Trophoblast cell (in vitro differentiated cells and primary cell): ENCODE measurements around the gene GPR173.

Source experiments
- DNase-seq, 2 donors: peaks; one replicate each; pipeline ENCODE4 v3.0.0-alpha.2; 2016
- H2AFZ ChIP-seq: 2 replicates; pipeline ENCODE4 v1.6.1; 2013; ENCODE audit warnings: low read length, moderate library complexity, mild to moderate bottlenecking; ENCODE audit not compliant: insufficient read depth, poor library complexity
- H2AK5ac ChIP-seq: 2 replicates; pipeline ENCODE4 v1.6.1; 2013; ENCODE audit warnings: mild to moderate bottlenecking, low read length
- H2BK120ac ChIP-seq: 2 replicates; pipeline ENCODE4 v1.6.1; 2013; ENCODE audit warnings: low read length, mild to moderate bottlenecking, moderate library complexity; ENCODE audit not compliant: insufficient read depth, poor library complexity
- H2BK12ac ChIP-seq: 2 replicates; pipeline ENCODE4 v1.6.1; 2013; ENCODE audit warnings: mild to moderate bottlenecking, low read length, moderate library complexity
- H2BK5ac ChIP-seq: 2 replicates; pipeline ENCODE4 v1.6.1; 2013; ENCODE audit warnings: low read length, low read depth, moderate library complexity, mild to moderate bottlenecking; ENCODE audit not compliant: poor library complexity
- H3K14ac ChIP-seq: 2 replicates; pipeline ENCODE4 v1.6.1; 2013; ENCODE audit warnings: mild to moderate bottlenecking, low read length
- H3K18ac ChIP-seq: 2 replicates; pipeline ENCODE4 v1.6.1; 2013; ENCODE audit warnings: mild to moderate bottlenecking, low read length
- H3K23ac ChIP-seq: 2 replicates; pipeline ENCODE4 v1.6.1; 2013; ENCODE audit warnings: low read length
- H3K27ac ChIP-seq: 2 replicates; pipeline ENCODE4 v1.5.1; 2013; ENCODE audit warnings: low read depth, mild to moderate bottlenecking, inconsistent platforms, low read length, moderate library complexity
- H3K27me3 ChIP-seq: 2 replicates; pipeline ENCODE4 v1.6.1; 2013; ENCODE audit warnings: inconsistent platforms, mild to moderate bottlenecking, low read length, moderate library complexity; ENCODE audit not compliant: insufficient read depth
- H3K36me3 ChIP-seq, 2 experiments: 1 replicate in 1 of 2; 2 replicates in 1 of 2; pipeline ENCODE4 v1.6.1; 2013; ENCODE audit warnings: low read length in 2 of 2, mild to moderate bottlenecking in 2 of 2, moderate library complexity in 1 of 2; ENCODE audit not compliant: insufficient read depth in 2 of 2, control insufficient read depth in 1 of 2
- H3K4ac ChIP-seq: 2 replicates; pipeline ENCODE4 v1.6.1; 2013; ENCODE audit warnings: low read depth, mild to moderate bottlenecking, low read length, moderate library complexity
- H3K4me1 ChIP-seq, 2 experiments: 1 replicate in 1 of 2; 2 replicates in 1 of 2; pipeline ENCODE4 v1.6.1; 2013; ENCODE audit warnings: low read length in 2 of 2, mild to moderate bottlenecking in 2 of 2, moderate library complexity in 1 of 2; ENCODE audit not compliant: insufficient read depth in 2 of 2, control insufficient read depth in 1 of 2
- H3K4me2 ChIP-seq: 2 replicates; pipeline ENCODE4 v1.6.1; 2013; ENCODE audit warnings: inconsistent platforms, mild to moderate bottlenecking, low read length, moderate library complexity
- H3K4me3 ChIP-seq: 2 replicates; pipeline ENCODE4 v1.5.1; 2013; ENCODE audit warnings: mild to moderate bottlenecking, low read depth, low read length, inconsistent platforms
- H3K79me1 ChIP-seq: one replicate; pipeline ENCODE4 v1.6.1; 2013; ENCODE audit warnings: low read length
- H3K79me2 ChIP-seq: 2 replicates; pipeline ENCODE4 v1.6.1; 2013; ENCODE audit warnings: low read length, mild to moderate bottlenecking; ENCODE audit not compliant: control insufficient read depth, insufficient read depth, poor library complexity
- H3K9ac ChIP-seq: 2 replicates; pipeline ENCODE4 v1.6.1; 2013; ENCODE audit warnings: mild to moderate bottlenecking, low read length
- H3K9me3 ChIP-seq: 2 replicates; pipeline ENCODE4 v1.6.1; 2013; ENCODE audit warnings: low read depth, mild to moderate bottlenecking, control low read depth, inconsistent platforms, low read length; ENCODE audit not compliant: insufficient read depth
- H4K12ac ChIP-seq: 2 replicates; pipeline ENCODE4 v1.6.1; 2013; ENCODE audit warnings: low read depth, mild to moderate bottlenecking, low read length, moderate library complexity
- H4K8ac ChIP-seq: 2 replicates; pipeline ENCODE4 v1.6.1; 2013; ENCODE audit warnings: low read depth, mild to moderate bottlenecking, low read length, moderate library complexity
- H4K91ac ChIP-seq: one replicate; pipeline ENCODE4 v1.6.1; 2013; ENCODE audit warnings: low read depth, mild to moderate bottlenecking, low read length, moderate library complexity
- WGBS: extraction: QIAGEN DNeasy Blood & Tissue Kit; methylation state at CpG from one replicate; pipeline ENCODE4 v1.1.7; 2013; ENCODE audit warnings: missing lambda C conversion rate; ENCODE audit not compliant: insufficient read length, insufficient coverage; ENCODE audit errors: extremely low coverage; 5-methylcytosine and 5-hydroxymethylcytosine counted together

GPR173 gene

DNA sequence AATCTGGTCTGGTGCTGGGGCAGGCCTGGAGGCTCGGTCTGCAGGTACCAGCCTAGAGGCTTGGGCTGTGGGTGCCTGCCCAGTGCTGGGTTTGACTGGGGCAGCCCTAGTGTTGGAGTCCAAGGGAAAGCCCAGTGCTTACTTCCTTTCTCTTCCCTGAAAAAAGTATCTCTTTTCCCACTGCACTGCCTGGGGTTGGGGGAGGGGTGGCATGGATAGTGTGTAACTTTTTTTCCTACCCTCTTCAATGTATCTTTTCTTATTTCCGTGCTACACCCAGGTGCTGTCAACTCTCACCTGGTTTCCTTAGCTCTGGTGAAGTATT lies 66.9 kb downstream of the GPR173 start:
- no peak overlapping the region for H3K27ac ChIP-seq
- no peak overlapping the region for H4K91ac ChIP-seq
- WGBS, result no CpG with 5 or more reads among the region's 2 CpGs
- no peak overlapping the region for H3K4ac ChIP-seq
- no peak overlapping the region for H3K4me2 ChIP-seq
- no peak overlapping the region for H3K23ac ChIP-seq
- no peak for DNase-seq
- no peak overlapping the region for H3K18ac ChIP-seq
- H4K12ac ChIP-seq, result no peak overlapping the region
- no peak overlapping the region for H3K4me3 ChIP-seq
- no peaks in the 10 kb centered on the region for H3K79me2 ChIP-seq
- H2AK5ac ChIP-seq, result no peak overlapping the region
- no peak overlapping the region for H2BK5ac ChIP-seq
- no peaks in the 10 kb centered on the region for H3K9me3 ChIP-seq
- peaks cover 0 to 5% of the 10 kb centered on the region in 2 experiments for H3K4me1 ChIP-seq
- no peaks in the 10 kb centered on the region for H3K79me1 ChIP-seq
- H2BK120ac ChIP-seq, result no peak overlapping the region
- H4K8ac ChIP-seq, result no peak overlapping the region
- H2AFZ ChIP-seq, result no peak overlapping the region
- no peak overlapping the region for H3K14ac ChIP-seq
- H3K27me3 ChIP-seq, result no peaks in the 10 kb centered on the region
- no peaks in the 10 kb centered on the region for H3K36me3 ChIP-seq
- H3K9ac ChIP-seq, result no peak overlapping the region
- no peak overlapping the region for H2BK12ac ChIP-seq

DNA sequence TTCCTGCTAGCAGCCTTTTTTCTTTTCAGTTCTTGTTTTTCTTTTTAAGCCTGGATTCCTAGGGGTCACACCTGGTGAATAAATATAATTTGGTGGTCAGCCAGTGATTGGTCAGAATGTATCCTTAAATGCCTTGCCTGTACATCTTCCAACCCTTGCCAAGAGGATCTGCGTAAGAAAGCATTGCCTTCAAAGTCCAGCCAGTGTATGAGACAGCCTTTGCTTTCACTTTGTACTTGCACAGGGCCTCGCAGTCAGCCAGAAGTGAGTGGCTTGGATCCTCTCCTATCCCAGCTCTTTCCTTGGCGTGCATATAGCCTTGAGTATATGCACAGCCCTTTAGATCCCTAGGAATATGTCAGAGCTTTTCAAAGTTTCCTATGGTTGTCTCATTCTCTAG lies 67.5 kb downstream of the GPR173 start:
- Histone ChIP-seq H3K9me3 (no peaks in the 10 kb centered on the region), H3K4me1 (peaks cover 0 to 5% of the 10 kb centered on the region in 2 experiments), H4K91ac (no peak overlapping the region), H3K4me2 (no peak overlapping the region), H3K79me1 (no peaks in the 10 kb centered on the region), H2BK120ac (no peak overlapping the region), H3K27me3 (no peaks in the 10 kb centered on the region), H2AK5ac (no peak overlapping the region), H2BK12ac (no peak overlapping the region), H3K4me3 (no peak overlapping the region), H4K12ac (no peak overlapping the region), H2AFZ (no peak overlapping the region), H3K36me3 (no peaks in the 10 kb centered on the region), H3K18ac (no peak overlapping the region), H3K23ac (no peak overlapping the region), H3K9ac (no peak overlapping the region), H3K79me2 (no peaks in the 10 kb centered on the region), H2BK5ac (no peak overlapping the region), H3K27ac (no peak overlapping the region), H4K8ac (no peak overlapping the region), H3K14ac (no peak overlapping the region), H3K4ac (no peak overlapping the region)
- no peak for DNase-seq
- WGBS, result no CpG with 5 or more reads among the region's 3 CpGs

DNA sequence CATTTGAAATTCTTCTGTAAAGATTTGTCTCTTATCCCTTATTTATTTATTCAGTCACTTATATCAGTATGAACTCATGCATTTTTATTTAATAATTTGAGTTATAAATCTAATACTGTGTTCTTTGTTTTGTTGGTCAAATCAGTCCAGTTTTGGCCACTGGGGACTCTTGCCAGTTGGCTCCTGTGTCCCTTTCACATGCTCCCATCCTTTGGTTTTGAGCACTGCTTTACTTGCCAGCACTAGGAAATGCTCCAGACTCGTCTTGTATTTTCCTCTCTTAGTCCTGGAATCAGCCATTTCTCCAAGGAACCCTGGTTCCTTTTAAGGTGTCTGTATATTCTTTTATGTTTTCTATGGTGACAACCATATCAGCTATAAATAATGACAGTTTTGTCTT lies 73.4 kb downstream of the GPR173 start:
- no CpG with 5 or more reads among the region's 1 CpG for WGBS
- DNase-seq, result no peak

DNA sequence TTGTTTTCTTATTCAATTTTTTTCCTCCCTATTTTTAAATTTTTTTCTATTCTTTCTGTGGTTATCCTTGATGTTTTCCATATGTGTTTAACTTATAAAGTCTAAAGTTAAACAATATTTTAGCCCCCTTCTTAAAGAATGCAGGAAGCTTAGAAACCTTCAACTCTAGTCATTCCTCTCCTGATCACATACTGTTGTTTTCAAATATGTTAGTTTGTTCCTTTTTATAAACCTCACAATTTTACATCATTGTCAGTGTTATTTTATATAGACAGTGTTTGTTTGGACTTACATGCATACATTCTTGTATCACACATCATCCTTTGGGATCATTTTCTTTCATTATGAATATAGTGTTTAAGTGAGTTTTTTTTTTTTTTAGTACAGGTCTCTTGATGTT lies 76.9 kb downstream of the GPR173 start:
- Histone ChIP-seq H3K79me2 (no peaks in the 10 kb centered on the region), H3K14ac (no peak overlapping the region), H3K79me1 (no peaks in the 10 kb centered on the region), H3K4me1 (no peaks in the 10 kb centered on the region), H4K91ac (no peak overlapping the region), H2AK5ac (no peak overlapping the region), H3K9ac (no peak overlapping the region), H3K4ac (no peak overlapping the region), H3K27me3 (no peaks in the 10 kb centered on the region), H2BK12ac (no peak overlapping the region), H3K4me3 (no peak overlapping the region), H3K27ac (no peak overlapping the region), H3K4me2 (no peak overlapping the region), H3K18ac (no peak overlapping the region), H3K9me3 (no peaks in the 10 kb centered on the region), H2AFZ (no peak overlapping the region), H2BK120ac (no peak overlapping the region), H2BK5ac (no peak overlapping the region), H4K8ac (no peak overlapping the region), H3K23ac (no peak overlapping the region), H4K12ac (no peak overlapping the region), H3K36me3 (no peaks in the 10 kb centered on the region)
- no peak for DNase-seq

More for the DNA sequence above, 73.4 kb downstream of the GPR173 start:
- H3K9me3 ChIP-seq, result no peaks in the 10 kb centered on the region
- H3K79me2 ChIP-seq, result no peaks in the 10 kb centered on the region
- no peak overlapping the region for H2AK5ac ChIP-seq
- no peak overlapping the region for H2BK12ac ChIP-seq
- no peak overlapping the region for H3K4ac ChIP-seq
- no peak overlapping the region for H3K14ac ChIP-seq
- H3K79me1 ChIP-seq, result no peaks in the 10 kb centered on the region
- no peak overlapping the region for H2BK5ac ChIP-seq
- no peaks in the 10 kb centered on the region for H3K27me3 ChIP-seq
- H4K91ac ChIP-seq, result no peak overlapping the region
- H2BK120ac ChIP-seq, result no peak overlapping the region
- H4K12ac ChIP-seq, result no peak overlapping the region
- H3K27ac ChIP-seq, result no peak overlapping the region
- H3K9ac ChIP-seq, result no peak overlapping the region
- no peaks in the 10 kb centered on the region for H3K4me1 ChIP-seq
- no peak overlapping the region for H3K18ac ChIP-seq
- H4K8ac ChIP-seq, result no peak overlapping the region
- H2AFZ ChIP-seq, result no peak overlapping the region
- no peaks in the 10 kb centered on the region for H3K36me3 ChIP-seq
- H3K4me3 ChIP-seq, result no peak overlapping the region
- H3K23ac ChIP-seq, result no peak overlapping the region
- H3K4me2 ChIP-seq, result no peak overlapping the region

DNA sequence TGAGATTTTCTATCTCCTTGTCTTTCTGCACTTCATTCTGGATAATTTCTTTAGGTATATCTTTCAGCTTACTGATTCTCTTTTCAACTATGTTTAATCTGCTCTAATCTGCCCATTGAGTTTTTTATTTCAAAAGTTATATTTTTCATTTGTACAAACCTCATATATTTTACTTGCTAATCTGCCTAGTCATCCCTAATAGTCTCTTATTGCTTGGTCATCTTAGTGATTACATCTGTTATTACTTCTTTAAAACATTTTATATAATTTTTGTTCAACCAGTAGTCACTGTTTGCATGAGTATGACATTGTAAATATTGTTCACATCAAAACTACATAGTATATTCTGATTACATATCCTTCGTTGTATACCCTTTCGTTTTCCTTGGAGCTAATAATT lies 77.8 kb downstream of the GPR173 start:
- Histone ChIP-seq H3K18ac (no peak overlapping the region), H3K9me3 (no peaks in the 10 kb centered on the region), H3K4me2 (no peak overlapping the region), H4K8ac (no peak overlapping the region), H3K27ac (no peak overlapping the region), H3K79me1 (no peaks in the 10 kb centered on the region), H2BK5ac (no peak overlapping the region), H4K12ac (no peak overlapping the region), H2BK12ac (no peak overlapping the region), H3K4me3 (no peak overlapping the region), H4K91ac (no peak overlapping the region), H3K79me2 (no peaks in the 10 kb centered on the region), H2BK120ac (no peak overlapping the region), H3K4ac (no peak overlapping the region), H3K14ac (no peak overlapping the region), H3K4me1 (no peaks in the 10 kb centered on the region), H3K23ac (no peak overlapping the region), H3K9ac (no peak overlapping the region), H3K36me3 (no peaks in the 10 kb centered on the region), H3K27me3 (no peaks in the 10 kb centered on the region), H2AFZ (no peak overlapping the region), H2AK5ac (no peak overlapping the region)
- no CpG with 5 or more reads among the region's 2 CpGs for WGBS
- no peak for DNase-seq
